HepG2 (cell line): ENCODE data around the gene UGGT1. TPM values are rescaled to one million over a fixed set of nuclear protein-coding genes. Genes with fewer than 3 reads are reported as not detected.
A peak's percentile ranks its signal among the peaks of the same experiment; 100 is the strongest.

Experiments
- CENPBD1 ChIP-seq: sonication (generic); formaldehyde crosslinking; IDR thresholded peaks from 2 replicates; pipeline ENCODE4 v1.8.0; 2022; ENCODE audit warnings: missing genetic modification reagents, low read depth, mild to moderate bottlenecking, borderline replicate concordance
- ELF1 ChIP-seq: sonication (generic); formaldehyde crosslinking; IDR thresholded peaks from 2 replicates; pipeline ENCODE4 v1.4.0; 2020; ENCODE audit warnings: missing genetic modification reagents
- FOXM1 ChIP-seq: sonication (generic); formaldehyde crosslinking; IDR thresholded peaks from 2 replicates; pipeline ENCODE4 v1.5.0; 2020; ENCODE audit warnings: missing genetic modification reagents
- GATA4 ChIP-seq: sonication (generic); IDR thresholded peaks from 2 replicates; pipeline ENCODE4 v1.6.1; 2016; ENCODE audit warnings: antibody characterized with exemption, low read depth, borderline replicate concordance
- HNF1B ChIP-seq: sonication (generic); formaldehyde crosslinking; IDR thresholded peaks from 2 replicates; pipeline ENCODE4 v1.5.1; 2020; ENCODE audit warnings: mild to moderate bottlenecking, moderate library complexity, missing genetic modification reagents
- HOXA9 ChIP-seq: sonication (generic); formaldehyde crosslinking; IDR thresholded peaks from 2 replicates; pipeline ENCODE4 v1.8.1; 2022; ENCODE audit warnings: missing genetic modification reagents, mild to moderate bottlenecking, moderate library complexity, borderline replicate concordance
- IRF2 ChIP-seq: IDR thresholded peaks from 2 replicates; pipeline ENCODE4 v1.6.1; 2018; ENCODE audit warnings: missing genetic modification reagents, missing compliant biosample characterization
- KLF15 ChIP-seq: sonication (generic); formaldehyde crosslinking; IDR thresholded peaks from 2 replicates; pipeline ENCODE4 v1.8.1; 2023; ENCODE audit warnings: borderline replicate concordance, mild to moderate bottlenecking, inconsistent platforms, missing genetic modification reagents, mixed read lengths
- MTA3 ChIP-seq: sonication (generic); formaldehyde crosslinking; IDR thresholded peaks from 2 replicates; pipeline ENCODE4 v1.4.0; 2020; ENCODE audit warnings: missing genetic modification reagents
- POLR2AphosphoS5 ChIP-seq: IDR thresholded peaks from 2 replicates; pipeline ENCODE4 v1.6.1; 2012; ENCODE audit warnings: low read depth, low read length
- PRPF4 ChIP-seq: fragments of 200-400 bp; formaldehyde crosslinking; IDR thresholded peaks from 2 replicates; pipeline ENCODE4 v1.6.1; 2016; ENCODE audit warnings: low read length, low read depth; ENCODE audit not compliant: poor library complexity, severe bottlenecking
- SP1 ChIP-seq, 2 experiments: fragments of 450-650 bp in 1 of 2; sonication (generic) in 1 of 2; formaldehyde crosslinking in 1 of 2; IDR thresholded peaks; 2 replicates each; pipeline versions ENCODE4 v1.4.0 to v1.6.1; 2016 to 2020; ENCODE audit warnings: missing genetic modification reagents in 1 of 2
- TBX2 ChIP-seq: sonication (generic); formaldehyde crosslinking; IDR thresholded peaks from 2 replicates; pipeline ENCODE4 v1.5.0; 2020; ENCODE audit warnings: missing genetic modification reagents, mild to moderate bottlenecking, borderline replicate concordance
- THAP7 ChIP-seq: sonication (generic); formaldehyde crosslinking; IDR thresholded peaks from 2 replicates; pipeline ENCODE4 v1.8.1; 2023; ENCODE audit warnings: mild to moderate bottlenecking, missing genetic modification reagents
- UBTF ChIP-seq: sonication (generic); formaldehyde crosslinking; IDR thresholded peaks from 2 replicates; pipeline ENCODE4 v1.4.0; 2020; ENCODE audit warnings: mild to moderate bottlenecking, missing genetic modification reagents
- YY1 ChIP-seq: IDR thresholded peaks from 2 replicates; pipeline ENCODE4 v1.6.1; 2011; ENCODE audit warnings: low read length, low read depth, moderate library complexity, mild to moderate bottlenecking; ENCODE audit not compliant: insufficient read depth, insufficient replicate concordance
- ZBTB44 ChIP-seq: sonication (generic); formaldehyde crosslinking; IDR thresholded peaks from 2 replicates; pipeline ENCODE4 v1.4.0; 2020; ENCODE audit warnings: missing genetic modification reagents
- ZNF101 ChIP-seq: sonication (generic); formaldehyde crosslinking; IDR thresholded peaks from 2 replicates; pipeline ENCODE4 v1.4.0; 2020; ENCODE audit warnings: mild to moderate bottlenecking, low read depth, missing genetic modification reagents, borderline replicate concordance
- ZNF160 ChIP-seq: sonication (generic); formaldehyde crosslinking; IDR thresholded peaks from 2 replicates; pipeline ENCODE4 v1.8.0; 2022; ENCODE audit warnings: mild to moderate bottlenecking, inconsistent platforms, missing genetic modification reagents
- ZNF354B ChIP-seq: sonication (generic); formaldehyde crosslinking; IDR thresholded peaks from 2 replicates; pipeline ENCODE4 v1.8.0; 2022; ENCODE audit warnings: mild to moderate bottlenecking, missing genetic modification reagents
- ZNF567 ChIP-seq: sonication (generic); formaldehyde crosslinking; IDR thresholded peaks from 2 replicates; pipeline ENCODE4 v1.8.1; 2023; ENCODE audit warnings: mild to moderate bottlenecking, missing genetic modification reagents, borderline replicate concordance
- ZNF879 ChIP-seq: sonication (generic); formaldehyde crosslinking; IDR thresholded peaks from 2 replicates; pipeline ENCODE4 v1.8.1; 2023; ENCODE audit warnings: missing genetic modification reagents
- ZSCAN22 ChIP-seq: sonication (generic); formaldehyde crosslinking; IDR thresholded peaks from 2 replicates; pipeline ENCODE4 v1.4.0; 2020; ENCODE audit warnings: mild to moderate bottlenecking, missing genetic modification reagents
- polyA plus RNA-seq, 8 experiments: library from polyadenylated mRNA; depleted of rRNA in 3 of 8; stranded (reverse) in 7 of 8; unstranded in 1 of 8; fragments of >200 nt; fragmentation: Illumina TruSeq in 4 of 8; extraction: Trizol in 4 of 8; gene quantifications; 2 replicates each; pipeline versions ENCODE4 v1.2.1 to v1.2.3, GENCODE V29; 2011 to 2016; ENCODE audit warnings: low read depth in 4 of 8, missing spikeins in 1 of 8, mixed read lengths in 1 of 8; ENCODE audit not compliant: insufficient read depth in 1 of 8
- total RNA-seq, 5 experiments: library from RNA; depleted of rRNA; stranded (reverse); fragments of >200 nt; fragmentation: Illumina TruSeq; extraction: Trizol; gene quantifications; 2 replicates each; pipeline ENCODE4 v1.2.3, GENCODE V29; 2016; ENCODE audit warnings: low read depth in 1 of 5

Gene UGGT1
- total and polyA plus RNA-seq, 2 of the 13 experiments (the other 11 are each of a cell fraction or from before 2014, with no cell fraction given), result 35.8 to 83.2 TPM

GRCh38 chr2:128169933-128170709 lies 79.1 kb downstream of the UGGT1 start (continued):
- TF ChIP-seq HOXA9 (no peak), ZSCAN22 (CRISPR knock-in tag) (0 out of 2 replicates have a peak, but pooled peaks have one; percentile 15), ZNF160 (CRISPR knock-in tag) (no peak; the same call in 1 of the 2 replicates), KLF15 (CRISPR knock-in tag) (no peak), TBX2 (peak; percentile 97), IRF2 (CRISPR knock-in tag) (peak; percentile 97), CENPBD1 (CRISPR knock-in tag) (no peak), ZNF354B (CRISPR knock-in tag) (no peak), ZNF879 (no peak), ELF1 (peak; percentile 84), UBTF (CRISPR knock-in tag) (0 out of 2 replicates have a peak, but pooled peaks have one; percentile 27), MTA3 (no peak), SP1 (IDR thresholded peaks at IDR 0.05) (no peak), SP1 (CRISPR knock-in tag; IDR thresholded peaks at IDR 0.05) (no peak), ZNF101 (CRISPR knock-in tag) (peak; percentile 45; the same call in 1 of the 2 replicates), PRPF4 (no peak), HNF1B (CRISPR knock-in tag) (peak; percentile 100), ZNF567 (CRISPR knock-in tag) (no peak), GATA4 (peak; percentile 98), ZBTB44 (CRISPR knock-in tag) (0 out of 2 replicates have a peak, but pooled peaks have one; percentile 51), FOXM1 (CRISPR knock-in tag) (no peak), THAP7 (CRISPR knock-in tag) (peak; percentile 53; the same call in 1 of the 2 replicates), YY1 (no peak), POLR2AphosphoS5 (peak; percentile 56)
